Measurements from ENCODE around the gene TNNT2. TPM values are rescaled to one million over a fixed set of nuclear protein-coding genes. Genes with fewer than 3 reads are reported as not detected.

Gene TNNT2
- total and polyA plus RNA-seq, 2 donors from 2014 or later, result 2.1 to 117 TPM

DNA sequence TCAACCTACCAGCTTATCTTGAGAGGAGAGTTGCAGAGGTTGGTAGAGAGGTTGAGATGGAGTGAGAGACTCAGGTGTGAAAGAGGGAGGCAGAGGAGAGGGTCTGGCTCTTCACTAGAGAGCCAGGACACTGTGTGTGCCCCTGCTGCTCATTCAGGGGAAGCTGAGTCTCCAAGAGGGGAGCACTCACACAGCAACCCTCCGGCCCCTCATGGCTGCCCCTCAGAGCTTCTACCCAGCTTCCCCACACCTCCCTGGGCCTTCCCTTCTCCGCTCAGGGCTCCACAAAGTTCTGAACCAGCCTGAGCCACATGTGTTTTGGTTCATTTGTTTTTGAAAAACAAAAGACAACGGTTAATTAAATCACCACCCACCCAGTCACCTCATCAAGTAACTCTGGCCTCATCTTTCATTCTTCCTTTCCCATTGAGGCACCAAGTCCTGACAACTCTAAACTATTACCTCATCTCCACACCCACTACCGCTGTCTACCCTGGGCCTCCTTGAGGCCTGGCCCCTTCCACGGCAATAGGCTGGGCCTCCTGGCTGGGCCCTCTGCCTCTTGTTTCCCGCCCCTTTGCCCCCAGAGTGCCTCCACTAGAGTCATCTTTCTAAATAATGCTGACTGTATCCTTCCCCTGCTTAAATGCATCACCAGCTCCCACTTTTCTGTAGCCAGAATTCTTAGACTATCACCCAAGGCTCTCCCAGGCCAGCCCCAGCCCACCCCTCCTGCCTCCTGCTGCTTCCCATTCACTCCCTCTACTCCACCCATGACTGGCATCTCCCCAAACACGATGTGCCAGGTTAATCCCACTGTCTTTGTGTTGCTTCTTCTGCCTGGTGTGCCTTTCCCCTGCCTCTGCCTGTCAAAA lies 33.0 kb downstream of the TNNT2 start:
- Histone ChIP-seq H3K4me1 (ENCODE audit: control insufficient read depth in 2 of 3, insufficient read depth in 2 of 3, low read depth in 1 of 3, low read length in 3 of 3) (no peaks in the 10 kb centered on the region), H3K4me3 (ENCODE audit: low read length in 3 of 3) (no peak overlapping the region), H3K27me3 (ENCODE audit: control insufficient read depth, insufficient read depth, low read length) (no peaks in the 10 kb centered on the region), H3K9ac (ENCODE audit: low read length in 3 of 3) (no peak overlapping the region), H3K9me3 (ENCODE audit: control insufficient read depth in 2 of 3, insufficient read depth in 1 of 3, low read length in 3 of 3) (no peaks in the 10 kb centered on the region), H3K27ac (ENCODE audit: low read depth in 2 of 2, low read length in 2 of 2) (no peak overlapping the region), H3K36me3 (ENCODE audit: control insufficient read depth in 2 of 3, insufficient read depth in 3 of 3, low read length in 3 of 3) (no peaks in the 10 kb centered on the region)
- intact Hi-C loops (cut with DNase I), result no loop called here
- FAIRE-seq (no peak), DNase-seq (peak in 4 of 5 donors; percentile 36 to 59 (median 43))
- TF ChIP-seq, protein P1, sequence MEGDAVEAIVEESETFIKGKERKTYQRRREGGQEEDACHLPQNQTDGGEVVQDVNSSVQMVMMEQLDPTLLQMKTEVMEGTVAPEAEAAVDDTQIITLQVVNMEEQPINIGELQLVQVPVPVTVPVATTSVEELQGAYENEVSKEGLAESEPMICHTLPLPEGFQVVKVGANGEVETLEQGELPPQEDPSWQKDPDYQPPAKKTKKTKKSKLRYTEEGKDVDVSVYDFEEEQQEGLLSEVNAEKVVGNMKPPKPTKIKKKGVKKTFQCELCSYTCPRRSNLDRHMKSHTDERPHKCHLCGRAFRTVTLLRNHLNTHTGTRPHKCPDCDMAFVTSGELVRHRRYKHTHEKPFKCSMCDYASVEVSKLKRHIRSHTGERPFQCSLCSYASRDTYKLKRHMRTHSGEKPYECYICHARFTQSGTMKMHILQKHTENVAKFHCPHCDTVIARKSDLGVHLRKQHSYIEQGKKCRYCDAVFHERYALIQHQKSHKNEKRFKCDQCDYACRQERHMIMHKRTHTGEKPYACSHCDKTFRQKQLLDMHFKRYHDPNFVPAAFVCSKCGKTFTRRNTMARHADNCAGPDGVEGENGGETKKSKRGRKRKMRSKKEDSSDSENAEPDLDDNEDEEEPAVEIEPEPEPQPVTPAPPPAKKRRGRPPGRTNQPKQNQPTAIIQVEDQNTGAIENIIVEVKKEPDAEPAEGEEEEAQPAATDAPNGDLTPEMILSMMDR (IDR thresholded peaks at IDR 0.05; ENCODE audit: borderline replicate concordance, extremely low read depth, insufficient read depth), result no peak

DNA sequence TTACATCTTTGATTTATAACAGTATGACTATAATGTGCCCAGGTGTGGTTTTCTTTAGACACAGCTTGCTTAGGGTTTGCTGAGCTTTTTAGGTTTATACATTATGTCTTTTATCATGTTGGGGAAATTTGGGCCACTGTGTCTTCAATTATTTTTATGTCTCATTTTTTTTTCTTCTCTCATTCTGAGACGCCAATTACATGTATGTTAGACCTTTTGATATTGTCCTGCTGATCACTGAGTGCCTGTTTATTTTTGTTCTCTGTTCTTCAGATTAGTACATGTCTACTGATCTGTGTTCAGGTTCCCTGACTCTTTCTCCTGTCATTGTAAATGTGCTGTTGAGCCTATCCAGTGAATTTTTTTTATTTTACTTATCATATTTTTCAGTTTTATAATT lies 36.1 kb downstream of the TNNT2 start:
- Histone ChIP-seq H3K4me3 (ENCODE audit: low read length in 3 of 3) (no peak overlapping the region), H3K27ac (ENCODE audit: low read depth in 2 of 2, low read length in 2 of 2) (no peak overlapping the region), H3K27me3 (ENCODE audit: control insufficient read depth, insufficient read depth, low read length) (no peaks in the 10 kb centered on the region), H3K36me3 (ENCODE audit: control insufficient read depth in 2 of 3, insufficient read depth in 3 of 3, low read length in 3 of 3) (no peaks in the 10 kb centered on the region), H3K9me3 (ENCODE audit: control insufficient read depth in 2 of 3, insufficient read depth in 1 of 3, low read length in 3 of 3) (no peaks in the 10 kb centered on the region), H3K9ac (ENCODE audit: low read length in 3 of 3) (no peak overlapping the region), H3K4me1 (ENCODE audit: control insufficient read depth in 2 of 3, insufficient read depth in 2 of 3, low read depth in 1 of 3, low read length in 3 of 3) (no peaks in the 10 kb centered on the region)
- intact Hi-C loops (cut with DNase I), result no loop called here
- DNase-seq, result no peak
- FAIRE-seq, result no peak
- TF ChIP-seq, protein P1 (IDR thresholded peaks at IDR 0.05; ENCODE audit: borderline replicate concordance, extremely low read depth, insufficient read depth), result no peak

- DNase-seq, result no peak
- FAIRE-seq, result no peak
- intact Hi-C loops (cut with DNase I), result no loop called here
- H3K27me3 ChIP-seq (ENCODE audit: control insufficient read depth, insufficient read depth, low read length), result no peaks in the 10 kb centered on the region
- H3K4me1 ChIP-seq (ENCODE audit: control insufficient read depth in 2 of 3, insufficient read depth in 2 of 3, low read depth in 1 of 3, low read length in 3 of 3), result no peaks in the 10 kb centered on the region
- TF ChIP-seq, protein P1 (IDR thresholded peaks at IDR 0.05; ENCODE audit: borderline replicate concordance, extremely low read depth, insufficient read depth), result no peak
- H3K27ac ChIP-seq (ENCODE audit: low read depth in 2 of 2, low read length in 2 of 2), result no peak overlapping the region
- H3K4me3 ChIP-seq (ENCODE audit: low read length in 3 of 3), result no peak overlapping the region
- no peaks in the 10 kb centered on the region for H3K9me3 ChIP-seq (ENCODE audit: control insufficient read depth in 2 of 3, insufficient read depth in 1 of 3, low read length in 3 of 3)
- no peak overlapping the region for H3K9ac ChIP-seq (ENCODE audit: low read length in 3 of 3)
- H3K36me3 ChIP-seq (ENCODE audit: control insufficient read depth in 2 of 3, insufficient read depth in 3 of 3, low read length in 3 of 3), result no peaks in the 10 kb centered on the region
Observed at GRCh38 chr1:201336711-201337450, 40.6 kb downstream of the TNNT2 start.

All from kidney (tissue), 14 donors.